CD4-positive, alpha-beta T cell treated with Interleukin-12 subunit alpha and Interleukin-12 subunit beta, for 1 hour (primary cell): Measurements from ENCODE around the gene GSG1L.

ENCODE experiments used
- DNase-seq: peaks from one replicate; pipeline ENCODE4 v3.0.0-alpha.2; 2020

GSG1L gene

DNA sequence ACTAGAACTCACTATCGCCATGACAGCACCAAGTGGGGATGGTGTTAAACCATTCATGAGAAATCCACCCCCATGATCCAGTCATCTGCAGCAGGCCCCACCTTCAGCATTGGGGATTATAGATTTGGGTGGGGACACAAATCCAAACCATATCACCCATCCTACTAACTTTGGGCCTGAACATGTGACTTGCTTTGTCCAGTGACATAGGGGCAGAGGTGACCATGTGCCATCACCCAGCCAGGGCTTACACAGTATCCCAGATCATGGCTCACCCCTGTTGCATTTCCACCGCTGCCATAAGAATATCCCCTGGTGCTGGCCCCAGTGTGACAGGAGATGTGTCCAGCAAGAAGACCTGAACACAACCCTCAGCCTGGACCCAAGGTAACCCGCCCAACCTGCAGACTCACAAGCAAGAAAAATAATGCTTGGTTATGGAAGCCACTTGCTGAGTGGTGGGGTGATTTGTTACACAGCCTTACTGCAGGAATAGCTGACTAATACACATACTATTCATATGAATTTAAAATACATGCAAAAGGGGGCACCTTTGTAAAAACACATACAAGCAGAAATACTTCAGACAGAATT lies 130.9 kb downstream of the GSG1L start:
- DNase-seq = no peak

DNA sequence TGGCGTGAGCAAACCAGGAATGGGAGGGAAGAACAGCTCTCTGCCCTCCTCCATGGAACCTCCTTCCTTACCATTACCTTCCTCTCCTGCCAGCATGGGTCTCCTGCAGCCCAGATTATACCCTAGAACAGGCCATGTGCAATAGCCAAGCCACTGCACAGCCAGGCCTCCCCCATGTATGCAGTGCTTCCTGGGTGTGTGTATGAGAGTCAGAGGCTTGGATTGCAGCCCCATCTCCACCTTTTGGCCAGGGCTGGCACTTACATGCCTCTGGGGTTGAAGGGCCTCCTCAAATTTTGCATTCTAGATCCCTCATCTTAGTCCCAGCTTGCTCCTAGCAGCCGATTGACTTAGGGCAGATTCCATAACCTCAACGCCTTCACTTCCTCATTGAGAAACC lies 133.7 kb downstream of the GSG1L start:
- no peak for DNase-seq

DNA sequence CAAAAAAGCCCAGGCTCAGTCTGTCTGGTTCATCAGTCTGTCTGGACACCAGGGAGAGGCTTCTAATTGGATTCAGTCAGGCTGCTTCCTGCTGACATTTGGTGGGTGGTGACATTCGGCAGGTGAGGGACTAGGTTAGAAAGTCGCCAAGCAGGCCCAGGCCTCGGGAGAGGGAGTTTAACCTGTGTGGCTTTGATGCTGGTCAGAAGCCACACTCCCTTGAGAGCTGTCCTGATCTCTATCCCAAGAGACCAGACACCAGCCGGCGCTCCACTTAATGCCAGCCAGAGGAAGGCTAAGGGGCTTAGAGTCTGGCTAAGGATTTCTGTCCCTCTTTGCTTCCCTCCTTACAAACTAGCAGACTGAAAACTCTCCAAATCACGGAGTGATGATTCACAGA lies 135.0 kb downstream of the GSG1L start:
- DNase-seq = no peak

DNA sequence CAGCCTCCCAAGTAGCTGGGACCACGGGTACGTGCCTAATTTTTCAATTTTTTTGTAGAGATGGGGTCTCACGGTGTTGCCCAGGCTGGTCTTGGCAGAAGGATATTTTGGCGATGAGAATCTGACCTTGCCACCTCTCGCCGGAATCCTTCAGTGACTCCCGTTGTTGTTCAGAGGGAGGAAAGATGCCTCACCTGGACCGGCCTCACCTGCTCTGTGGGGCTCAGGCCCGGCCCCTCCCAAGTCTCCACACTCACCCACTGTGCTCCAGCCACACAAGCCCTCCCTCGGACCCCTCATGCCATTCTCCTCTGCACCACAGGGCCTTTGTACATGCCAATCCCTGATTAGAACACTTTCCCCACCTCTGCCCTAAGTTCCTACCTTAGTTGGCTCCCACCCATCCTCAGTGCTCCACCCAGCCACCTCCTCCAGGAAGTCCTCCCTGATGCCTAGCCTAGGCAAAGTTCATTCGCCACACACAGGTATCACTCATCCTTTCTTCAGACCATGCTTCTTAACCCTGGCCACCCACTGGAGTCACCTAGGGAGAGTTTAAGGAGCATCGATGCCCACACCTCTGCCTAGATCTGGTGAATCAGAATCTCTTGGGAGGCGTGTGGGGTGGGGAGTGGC lies 136.1 kb downstream of the GSG1L start:
- DNase-seq = no peak

DNA sequence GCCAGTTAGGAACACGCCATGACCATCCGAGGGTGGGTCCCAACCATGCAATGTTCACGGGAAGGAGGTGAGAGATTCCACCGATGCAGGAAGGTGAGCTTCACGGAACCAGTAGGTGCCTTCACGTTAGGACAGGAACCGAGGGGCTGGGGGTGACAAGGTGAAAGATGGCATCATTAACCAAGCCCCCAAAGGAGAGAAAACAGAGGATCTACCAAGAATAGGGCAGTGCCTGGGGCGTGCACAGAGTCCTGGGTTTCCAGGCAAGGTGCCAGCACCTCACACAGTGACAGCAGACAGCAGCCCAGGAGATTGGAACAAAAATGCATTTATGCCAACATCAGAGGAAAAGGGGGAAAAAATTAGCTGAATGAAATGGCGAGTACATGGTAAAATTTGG lies 137.9 kb downstream of the GSG1L start:
- DNase-seq = no peak

DNA sequence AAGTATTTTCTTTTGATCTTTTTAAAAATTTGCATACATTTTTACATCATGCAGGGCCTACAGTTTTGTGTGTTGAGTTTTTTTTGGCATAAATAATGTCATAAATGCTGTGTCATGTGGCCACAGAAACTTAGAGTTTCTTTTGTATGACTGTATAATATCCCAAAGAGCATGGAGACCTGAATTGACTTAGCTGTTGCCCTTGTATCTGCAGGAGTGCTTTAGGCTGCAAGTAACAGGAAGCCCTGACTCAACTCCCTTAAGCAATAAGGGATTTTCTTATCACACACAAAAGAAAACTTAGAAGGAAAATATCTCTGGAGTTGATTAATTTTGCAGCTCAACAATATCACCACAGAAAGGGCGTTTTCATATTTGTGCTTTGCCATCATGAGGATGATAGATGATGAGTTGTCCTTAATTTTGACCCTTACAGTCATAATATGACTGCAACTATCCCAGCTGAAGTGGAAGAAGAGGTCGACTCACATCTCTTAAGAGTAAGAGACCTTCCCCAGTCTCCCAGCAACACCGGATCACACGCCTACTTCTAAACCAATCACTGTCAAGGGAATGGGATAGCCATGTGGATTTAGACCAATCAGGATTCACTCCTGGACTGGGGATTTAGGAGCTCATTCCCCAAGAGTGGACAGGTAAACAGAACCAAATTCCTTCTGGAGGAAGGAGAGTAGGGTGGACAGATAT lies 138.9 kb downstream of the GSG1L start:
- DNase-seq = no peak

DNA sequence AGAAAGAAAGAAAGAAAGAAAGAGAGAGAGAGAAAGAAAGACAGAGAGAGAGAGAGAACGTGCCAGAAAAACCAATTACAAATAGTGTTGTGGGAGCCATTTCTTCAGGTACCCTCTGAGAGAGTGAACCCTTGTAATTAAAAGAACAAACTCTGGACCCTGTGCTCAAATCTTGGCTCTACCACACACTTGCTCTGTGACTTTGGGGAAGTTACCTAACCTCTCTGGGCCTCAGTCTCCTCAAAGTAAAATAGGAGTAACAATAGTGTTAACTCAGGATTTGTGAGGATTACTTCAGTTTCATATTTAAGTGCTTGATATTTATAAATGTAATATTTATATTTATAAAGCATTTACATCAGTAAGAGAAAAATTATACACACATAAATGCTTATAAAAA lies 139.8 kb downstream of the GSG1L start:
- no peak for DNase-seq

DNA sequence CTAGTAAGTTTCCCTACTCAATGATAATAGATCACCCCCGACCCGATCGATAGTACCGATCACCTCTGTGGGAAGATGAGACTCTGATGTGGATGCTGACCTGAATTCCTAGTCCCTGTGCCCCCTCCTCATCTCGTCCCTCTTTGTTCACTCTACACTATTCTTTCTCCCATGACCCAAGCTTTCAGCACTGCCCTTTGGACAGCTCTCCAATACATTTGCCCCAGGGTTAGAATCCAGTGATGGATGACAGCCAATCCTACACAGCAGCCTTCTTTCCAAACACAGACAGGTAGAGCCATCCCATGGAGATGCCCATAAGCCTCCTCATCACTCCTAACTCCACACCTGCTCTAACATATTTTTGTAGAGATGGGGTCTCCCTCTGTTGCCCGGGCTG lies 141.1 kb downstream of the GSG1L start:
- DNase-seq = no peak

DNA sequence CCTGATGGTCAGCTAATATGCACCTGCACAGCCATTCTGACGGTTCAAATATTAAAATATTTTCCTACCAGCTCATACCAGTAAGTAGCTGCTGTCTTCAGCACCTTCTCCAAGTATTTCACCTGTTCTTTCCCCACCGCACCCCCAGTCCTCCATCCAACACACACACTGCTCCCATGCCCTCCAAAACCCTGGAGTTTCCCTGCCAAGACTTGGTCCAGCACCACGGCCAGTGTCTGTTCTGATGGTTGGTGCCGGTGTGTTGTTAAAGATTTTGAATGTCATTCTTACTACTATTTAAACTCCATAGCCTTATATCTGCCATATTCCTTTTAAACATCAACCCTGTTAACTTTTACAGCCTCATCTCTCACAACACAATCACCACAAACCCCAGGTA lies 142.4 kb downstream of the GSG1L start:
- no peak for DNase-seq

DNA sequence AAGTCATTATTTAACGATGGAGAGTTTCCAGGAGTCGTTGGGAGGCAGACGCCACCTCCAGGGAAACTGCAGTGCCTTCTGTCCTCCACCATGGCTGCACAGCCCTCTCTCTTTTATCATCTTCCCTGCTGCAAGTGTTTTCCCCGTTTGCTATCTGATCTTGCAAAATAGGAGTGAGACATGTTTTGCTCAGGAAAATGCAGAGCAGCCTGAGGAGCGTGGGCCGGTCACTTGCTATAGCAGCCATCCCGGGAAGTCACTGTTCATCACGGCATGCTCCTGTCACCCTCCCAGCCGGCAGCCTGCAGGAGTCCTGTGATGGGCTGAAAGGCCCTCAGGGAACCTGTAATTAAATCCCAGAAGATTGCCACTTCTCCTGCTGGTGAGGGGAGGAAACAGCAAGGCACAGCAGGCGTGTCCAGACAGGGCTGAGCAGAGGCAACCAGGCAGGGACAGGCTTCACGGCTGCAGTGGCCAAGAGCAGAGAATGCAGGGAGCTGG lies 143.1 kb downstream of the GSG1L start:
- no peak for DNase-seq

DNA sequence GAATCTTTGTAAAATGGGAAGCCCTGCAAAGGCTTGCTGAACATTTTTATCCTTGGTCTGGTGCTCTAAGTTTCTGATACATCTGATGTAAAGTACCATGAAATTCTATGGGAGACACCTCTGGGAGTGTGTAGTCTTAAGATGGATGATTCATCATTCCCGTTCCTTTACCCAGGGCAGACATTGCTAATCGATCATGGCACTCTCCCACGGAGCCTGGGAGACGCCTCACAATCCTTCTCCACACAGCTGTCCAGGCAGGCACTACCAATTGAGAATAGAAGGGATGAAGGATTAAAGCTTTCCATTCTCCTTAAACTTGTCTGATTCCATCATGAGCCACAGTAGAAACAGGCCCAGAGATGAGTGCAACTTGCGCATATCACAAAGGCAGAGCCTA lies 144.8 kb downstream of the GSG1L start:
- DNase-seq = no peak

DNA sequence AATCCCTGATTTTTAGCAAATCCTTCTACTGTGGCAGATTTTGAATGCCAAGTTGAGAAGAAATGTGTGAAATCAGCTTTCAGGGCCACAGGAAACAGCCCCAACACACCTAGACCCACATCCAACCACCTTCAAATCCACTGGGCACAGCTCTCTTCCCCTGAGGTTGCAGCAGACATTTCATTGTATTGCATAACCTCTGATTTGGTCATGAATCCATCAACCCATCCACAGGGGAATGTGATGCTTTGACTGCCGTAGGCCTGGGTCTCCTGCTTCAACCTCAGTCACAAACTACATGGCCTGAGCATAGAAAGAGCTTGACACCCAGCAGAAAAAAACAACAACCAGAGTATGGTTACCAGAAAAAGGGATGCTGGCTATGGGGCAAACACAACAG lies 145.6 kb downstream of the GSG1L start:
- DNase-seq = no peak

DNA sequence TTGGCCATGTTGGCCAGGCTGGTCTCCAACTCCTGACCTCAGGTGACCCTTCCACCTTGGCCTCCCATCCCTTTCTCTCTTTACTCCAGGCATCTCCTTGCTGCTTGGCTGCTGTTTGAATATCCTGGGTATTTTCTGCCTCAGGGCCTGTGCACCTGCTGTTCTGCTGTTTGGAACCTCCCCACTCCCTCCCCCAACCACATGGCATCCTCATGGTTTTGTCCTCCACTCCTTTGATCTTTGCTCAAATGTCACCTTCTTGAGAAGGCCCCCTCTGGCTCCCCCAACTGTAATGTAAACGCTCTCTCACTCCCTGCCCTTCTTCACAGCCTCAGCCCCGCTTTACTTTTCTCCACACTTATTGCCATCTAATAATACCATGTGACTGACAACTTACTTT lies 152.0 kb downstream of the GSG1L start:
- DNase-seq = no peak

DNA sequence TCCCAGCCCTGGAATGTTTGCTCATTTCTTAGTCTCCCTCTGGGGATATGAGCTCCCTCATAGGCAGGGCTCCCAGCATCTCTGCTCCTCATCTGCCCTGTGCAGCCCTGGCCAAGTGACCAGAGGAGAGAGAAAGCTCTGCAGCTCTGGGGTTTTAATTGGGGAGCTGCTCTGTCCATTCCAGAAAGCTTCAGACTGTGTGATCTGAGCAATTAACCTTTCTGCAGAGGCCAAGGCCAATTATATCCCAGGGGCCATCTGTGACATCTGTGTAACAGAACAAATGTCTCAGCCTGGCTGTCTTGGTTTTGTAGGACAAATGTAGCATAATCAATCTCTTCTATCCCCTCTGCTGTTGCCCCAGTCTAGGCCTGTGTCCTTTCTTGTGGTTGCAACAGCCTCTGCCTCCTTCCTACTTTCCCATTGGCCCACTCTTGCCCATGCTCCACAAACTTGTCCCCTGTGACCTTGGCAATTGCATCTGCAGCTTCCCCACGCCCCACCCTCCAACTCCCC lies 156.0 kb downstream of the GSG1L start:
- no peak for DNase-seq

DNA sequence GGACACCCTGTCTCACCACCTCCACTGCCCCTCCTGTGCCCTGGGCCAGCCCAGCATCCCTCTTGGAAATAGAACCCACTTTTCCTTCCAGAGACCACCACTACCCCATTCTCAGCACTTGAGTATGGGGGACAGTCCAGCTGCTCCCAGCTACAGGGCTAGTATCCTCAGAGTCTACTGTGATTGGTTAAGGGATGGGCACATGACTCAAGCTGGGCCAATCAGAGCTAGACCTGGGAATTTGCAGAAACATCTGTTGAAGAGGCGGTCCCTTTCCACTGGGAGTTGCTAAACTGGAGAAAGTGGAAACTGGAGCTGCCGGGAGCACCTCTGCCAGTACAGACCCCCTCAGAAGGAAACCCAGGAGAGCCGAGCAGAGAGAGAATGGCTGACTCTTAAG lies 156.6 kb downstream of the GSG1L start:
- no peak for DNase-seq

DNA sequence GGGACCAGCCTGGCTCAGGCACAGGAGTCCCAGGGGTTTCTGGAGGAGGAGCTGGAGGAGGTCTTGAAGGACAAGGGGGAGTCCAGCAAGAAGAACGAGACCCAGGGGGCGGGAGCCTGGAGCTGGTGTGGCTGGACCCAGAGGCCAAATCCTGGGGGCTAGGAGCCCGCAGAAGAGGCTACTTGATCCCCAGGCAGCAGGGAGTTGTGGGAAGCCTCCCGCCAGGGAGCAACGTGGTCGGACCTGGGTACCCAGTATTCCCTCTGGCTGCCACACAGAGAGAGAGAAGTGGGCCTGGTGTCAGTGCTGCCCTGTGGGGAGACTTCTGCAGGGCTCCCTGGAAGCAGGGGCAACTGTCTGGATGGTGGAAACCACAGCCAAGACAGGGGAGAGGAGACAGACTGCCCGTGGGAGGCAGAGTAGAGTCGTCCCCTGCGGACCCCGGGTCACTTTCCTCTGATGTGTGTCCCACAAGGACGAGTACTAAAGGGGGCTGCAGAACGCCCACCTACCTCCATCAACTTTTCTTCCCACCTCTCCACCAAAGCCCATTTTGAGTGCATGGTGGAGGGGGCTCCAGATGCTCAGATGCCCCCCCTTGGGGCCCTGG lies 160.4 kb downstream of the GSG1L start:
- no peak for DNase-seq

DNA sequence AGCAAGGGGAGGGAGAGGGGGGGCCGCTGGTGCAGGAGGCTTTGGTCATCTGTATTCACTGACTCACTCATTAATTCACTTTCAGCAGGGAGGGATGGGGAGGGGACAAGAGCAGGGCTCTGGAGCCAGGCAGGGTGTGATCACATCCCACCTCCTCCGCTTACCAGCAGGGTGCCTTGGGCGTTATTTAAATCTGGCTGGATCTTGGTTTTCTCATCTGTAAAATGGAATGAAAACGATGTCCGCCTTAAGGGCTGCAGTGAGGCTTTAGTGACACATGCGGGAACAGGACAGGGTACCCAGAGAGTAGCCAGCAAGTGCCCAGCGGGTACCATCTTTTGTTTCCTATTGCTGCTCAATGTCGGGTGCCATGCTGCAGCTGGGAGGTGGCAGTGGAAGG lies 161.0 kb downstream of the GSG1L start:
- no peak for DNase-seq

DNA sequence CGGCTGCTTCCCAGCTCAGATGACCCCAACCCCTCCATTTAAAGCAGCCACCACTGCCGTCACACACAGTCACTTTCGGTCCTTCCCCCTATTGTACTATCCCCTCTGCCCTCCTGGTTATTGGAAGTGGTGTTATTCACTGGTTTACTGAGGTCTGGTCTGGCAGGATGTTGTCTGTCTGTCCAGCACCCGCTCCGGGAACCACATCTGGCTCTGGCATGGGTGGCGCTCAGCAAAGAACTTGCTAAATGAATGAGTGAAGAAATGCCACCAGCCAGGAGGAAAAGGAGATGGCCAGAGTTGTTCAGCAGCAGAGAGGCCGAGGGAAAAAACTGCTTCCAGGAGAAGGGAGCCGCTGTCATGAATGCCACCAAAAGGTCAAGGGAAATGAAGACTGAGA lies 161.6 kb downstream of the GSG1L start:
- DNase-seq = no peak

DNA sequence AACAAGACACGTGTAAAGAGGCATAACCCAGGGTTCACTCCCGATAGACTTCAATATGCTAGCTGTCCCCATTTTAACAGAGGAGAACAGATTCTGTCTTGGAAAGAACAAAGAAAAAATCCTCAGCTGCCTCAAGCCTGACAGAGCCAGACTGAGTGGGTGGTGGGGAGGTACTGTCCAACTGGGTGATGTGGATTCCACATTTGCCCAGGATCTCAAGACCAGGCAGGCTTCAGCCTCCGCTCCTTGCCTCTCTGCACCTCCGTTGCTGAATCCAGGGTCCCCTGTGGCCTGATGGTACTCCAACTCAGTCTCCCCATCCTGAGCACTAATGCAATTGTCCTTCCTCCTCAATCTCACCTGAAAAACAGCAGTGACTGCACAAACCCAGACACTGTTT lies 163.8 kb downstream of the GSG1L start:
- no peak for DNase-seq

DNA sequence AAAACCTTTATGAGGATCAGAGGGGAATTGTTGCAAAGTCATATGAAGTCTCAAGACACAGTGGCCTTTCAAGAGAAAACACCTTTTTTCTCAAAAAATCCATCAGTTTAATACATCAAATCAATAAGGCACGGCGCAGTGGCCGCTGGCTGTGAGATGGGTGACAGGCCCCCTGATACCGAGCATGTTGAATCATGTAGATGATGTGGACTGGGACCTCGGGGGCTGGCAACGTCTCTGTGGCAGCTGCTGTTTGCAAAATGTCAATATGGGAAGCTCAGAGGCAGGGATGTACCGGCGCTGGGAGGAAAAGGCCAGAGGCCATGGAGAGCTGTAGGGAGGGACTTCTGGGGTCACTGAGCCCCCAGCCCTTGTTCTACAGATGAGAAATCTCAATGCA lies 169.1 kb downstream of the GSG1L start:
- DNase-seq = no peak

DNA sequence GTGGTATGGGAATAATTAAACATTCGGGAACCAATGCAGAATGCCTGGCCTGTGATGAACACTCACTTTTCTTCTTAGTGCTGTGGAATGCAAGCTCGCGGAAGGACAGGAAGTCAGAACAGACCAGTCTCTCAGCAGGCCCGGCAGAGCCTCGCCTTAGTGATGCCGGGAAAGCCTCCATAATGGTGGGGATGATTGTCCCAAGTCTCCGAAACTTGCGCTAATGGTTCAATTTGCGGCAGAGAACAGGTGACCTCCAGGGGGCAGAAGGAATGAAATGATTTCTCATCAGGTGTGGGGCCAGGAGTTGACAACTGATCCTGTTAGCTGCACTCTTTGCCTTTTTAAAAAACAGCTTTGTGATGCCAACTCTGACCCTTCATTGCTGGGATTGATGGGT lies 170.6 kb downstream of the GSG1L start:
- DNase-seq = no peak

DNA sequence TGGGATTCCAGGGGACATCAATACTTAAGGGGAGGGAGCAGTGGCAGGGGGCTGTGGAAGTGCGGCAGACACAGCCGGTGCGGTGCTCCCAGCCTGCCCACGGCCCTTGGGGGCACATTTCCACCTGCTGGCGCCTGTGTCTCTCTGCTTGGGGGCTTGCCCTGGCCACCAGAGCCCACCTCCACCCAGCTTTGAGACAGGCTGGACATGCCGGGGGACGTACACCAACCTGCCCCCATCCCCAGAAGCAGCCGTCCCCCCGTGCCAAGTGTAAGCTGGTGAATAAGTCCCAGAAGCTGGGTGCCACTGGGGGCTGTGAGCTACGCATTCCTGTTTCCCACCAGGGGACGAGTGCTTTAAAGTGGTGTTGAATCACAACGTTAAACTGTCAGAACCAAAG lies 172.6 kb downstream of the GSG1L start:
- DNase-seq = no peak

DNA sequence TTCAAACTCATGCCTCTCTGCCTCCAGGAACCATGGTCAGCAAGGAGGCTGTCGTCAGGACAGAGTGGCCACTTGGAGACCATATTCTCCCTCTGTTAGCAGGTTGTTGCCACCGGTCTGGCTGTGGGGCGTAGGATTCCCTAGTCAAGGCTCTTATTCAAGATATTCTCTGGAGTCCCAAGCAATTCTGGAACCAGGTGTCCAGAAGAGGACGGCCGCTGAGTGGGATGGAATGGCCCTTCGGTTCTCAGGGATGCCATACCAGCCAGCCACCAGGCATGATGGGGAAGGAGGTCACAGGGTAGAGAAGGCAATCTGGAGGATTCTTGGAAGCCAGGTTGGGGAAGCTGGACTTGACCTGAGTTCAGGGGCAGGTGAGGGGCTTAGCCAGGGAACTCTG lies 173.5 kb downstream of the GSG1L start:
- DNase-seq = no peak

DNA sequence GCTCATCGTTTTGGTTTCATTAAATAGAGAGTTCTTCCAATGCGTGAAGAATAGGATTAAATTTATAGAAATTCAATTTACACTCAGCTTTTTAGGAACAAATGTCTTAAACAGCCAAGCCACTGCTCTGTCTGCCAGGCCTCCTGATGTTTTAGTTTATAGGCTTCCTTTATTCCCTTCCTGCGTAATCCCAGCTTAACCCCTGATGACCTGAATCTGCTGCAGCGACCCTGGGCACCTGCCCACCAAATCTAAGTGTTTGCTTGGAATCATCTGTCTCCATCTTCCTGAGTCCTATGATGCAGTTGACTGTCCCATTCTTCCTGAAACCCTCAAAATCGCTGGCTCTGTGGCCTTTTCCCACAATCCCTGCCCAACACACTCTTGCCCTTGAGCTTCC lies 179.9 kb downstream of the GSG1L start:
- DNase-seq = no peak
